GM12865 (cell line): Measurements from ENCODE around the gene DRD2.

ENCODE experiments used
- DNase-seq: peaks from one replicate; pipeline ENCODE4 v3.0.0; 2010; ENCODE audit warnings: low read depth
- H3K4me3 ChIP-seq: 2 replicates; pipeline ENCODE4 v1.5.1; 2011; ENCODE audit warnings: mild to moderate bottlenecking, low read depth, low read length, control low read depth
- TF ChIP-seq, protein P1 (sequence below): IDR thresholded peaks from 2 replicates; pipeline ENCODE4 v1.5.1; 2011; ENCODE audit warnings: low read length, control low read depth, low read depth, inconsistent platforms; ENCODE audit not compliant: insufficient read depth; ENCODE audit errors: missing control alignments

DRD2 gene

DNA sequence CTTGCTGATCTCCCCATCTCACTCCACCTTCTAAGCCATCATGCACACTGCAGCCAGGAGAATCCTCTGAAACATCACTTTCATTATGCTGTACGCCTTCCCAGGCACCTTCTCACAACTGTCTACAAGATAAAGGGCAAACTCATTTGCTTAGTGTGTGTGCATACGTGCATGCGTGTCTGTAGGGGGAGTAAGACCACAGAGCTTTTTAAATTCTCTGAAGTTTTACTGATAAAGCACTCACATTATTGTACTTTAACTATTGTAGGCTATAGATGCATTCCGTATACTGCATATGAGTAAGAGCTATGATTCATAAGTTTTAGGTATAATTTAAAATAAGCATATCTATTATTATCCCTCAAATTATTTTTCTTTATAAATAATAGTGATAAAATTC, 102.9 kb downstream of the DRD2 start:
- TF ChIP-seq, protein P1, sequence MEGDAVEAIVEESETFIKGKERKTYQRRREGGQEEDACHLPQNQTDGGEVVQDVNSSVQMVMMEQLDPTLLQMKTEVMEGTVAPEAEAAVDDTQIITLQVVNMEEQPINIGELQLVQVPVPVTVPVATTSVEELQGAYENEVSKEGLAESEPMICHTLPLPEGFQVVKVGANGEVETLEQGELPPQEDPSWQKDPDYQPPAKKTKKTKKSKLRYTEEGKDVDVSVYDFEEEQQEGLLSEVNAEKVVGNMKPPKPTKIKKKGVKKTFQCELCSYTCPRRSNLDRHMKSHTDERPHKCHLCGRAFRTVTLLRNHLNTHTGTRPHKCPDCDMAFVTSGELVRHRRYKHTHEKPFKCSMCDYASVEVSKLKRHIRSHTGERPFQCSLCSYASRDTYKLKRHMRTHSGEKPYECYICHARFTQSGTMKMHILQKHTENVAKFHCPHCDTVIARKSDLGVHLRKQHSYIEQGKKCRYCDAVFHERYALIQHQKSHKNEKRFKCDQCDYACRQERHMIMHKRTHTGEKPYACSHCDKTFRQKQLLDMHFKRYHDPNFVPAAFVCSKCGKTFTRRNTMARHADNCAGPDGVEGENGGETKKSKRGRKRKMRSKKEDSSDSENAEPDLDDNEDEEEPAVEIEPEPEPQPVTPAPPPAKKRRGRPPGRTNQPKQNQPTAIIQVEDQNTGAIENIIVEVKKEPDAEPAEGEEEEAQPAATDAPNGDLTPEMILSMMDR: no peak
- H3K4me3 ChIP-seq: no peak overlapping the region
- no peak for DNase-seq

DNA sequence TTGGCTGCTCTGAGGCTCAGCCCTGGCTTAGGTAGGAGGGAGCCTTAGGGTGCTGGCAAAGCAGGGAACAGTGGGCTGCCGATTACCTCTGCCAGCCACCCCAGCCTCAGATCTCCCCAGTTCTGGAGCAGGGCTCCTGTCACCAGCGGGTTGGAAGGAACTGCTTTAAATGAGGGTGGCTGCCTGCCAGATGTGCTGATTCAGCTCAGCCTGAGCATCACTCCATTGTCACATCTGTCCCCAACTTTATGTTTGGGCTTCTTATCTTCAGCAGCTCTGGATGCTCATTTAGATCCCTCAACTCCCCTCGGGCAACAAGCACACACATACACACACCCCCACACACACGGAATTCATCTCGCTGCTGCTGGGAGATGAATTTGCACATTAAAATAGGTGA, 104.6 kb downstream of the DRD2 start:
- TF ChIP-seq, protein P1: no peak
- H3K4me3 ChIP-seq: no peak overlapping the region
- no peak for DNase-seq

DNA sequence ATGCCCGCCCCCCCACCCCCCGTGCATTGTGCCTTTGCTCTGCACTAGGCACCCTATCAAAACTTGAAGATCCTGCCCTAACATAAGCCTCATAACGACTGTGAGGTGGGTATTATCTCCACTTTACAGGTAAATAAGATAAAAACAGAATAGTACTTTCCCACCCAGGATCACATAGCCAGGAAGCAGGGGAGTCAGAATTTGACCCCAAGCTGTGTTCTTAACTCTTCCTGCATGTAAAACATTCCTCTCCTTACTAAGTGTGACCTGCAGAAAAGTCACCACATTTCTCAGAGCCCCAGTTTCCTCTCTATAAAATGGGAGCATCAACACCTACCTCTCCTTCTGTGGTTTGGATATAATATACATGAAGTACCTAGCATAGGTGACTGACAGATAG, 105.8 kb downstream of the DRD2 start:
- TF ChIP-seq, protein P1: no peak
- DNase-seq: no peak
- H3K4me3 ChIP-seq: no peak overlapping the region

DNA sequence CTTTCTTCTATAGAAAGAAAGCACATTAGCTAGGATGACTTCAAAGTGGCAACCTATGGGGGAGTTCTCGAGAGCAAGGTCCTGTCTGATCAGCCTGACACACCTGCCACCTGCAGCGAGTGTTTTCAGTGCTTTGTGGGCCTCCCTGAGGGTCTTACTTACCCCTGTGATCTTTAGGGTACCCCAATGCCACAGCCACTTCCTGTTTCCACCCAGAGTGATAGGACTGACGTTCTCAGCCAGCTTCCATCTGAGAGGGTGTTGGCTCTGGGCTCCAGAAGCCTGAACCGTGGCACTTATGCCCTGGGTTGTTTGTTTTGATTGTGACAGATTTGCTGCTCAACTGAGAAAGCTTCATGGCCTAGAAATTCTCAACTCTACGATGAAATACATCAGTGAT, 109.3 kb downstream of the DRD2 start:
- TF ChIP-seq, protein P1: no peak
- no peak overlapping the region for H3K4me3 ChIP-seq

DNA sequence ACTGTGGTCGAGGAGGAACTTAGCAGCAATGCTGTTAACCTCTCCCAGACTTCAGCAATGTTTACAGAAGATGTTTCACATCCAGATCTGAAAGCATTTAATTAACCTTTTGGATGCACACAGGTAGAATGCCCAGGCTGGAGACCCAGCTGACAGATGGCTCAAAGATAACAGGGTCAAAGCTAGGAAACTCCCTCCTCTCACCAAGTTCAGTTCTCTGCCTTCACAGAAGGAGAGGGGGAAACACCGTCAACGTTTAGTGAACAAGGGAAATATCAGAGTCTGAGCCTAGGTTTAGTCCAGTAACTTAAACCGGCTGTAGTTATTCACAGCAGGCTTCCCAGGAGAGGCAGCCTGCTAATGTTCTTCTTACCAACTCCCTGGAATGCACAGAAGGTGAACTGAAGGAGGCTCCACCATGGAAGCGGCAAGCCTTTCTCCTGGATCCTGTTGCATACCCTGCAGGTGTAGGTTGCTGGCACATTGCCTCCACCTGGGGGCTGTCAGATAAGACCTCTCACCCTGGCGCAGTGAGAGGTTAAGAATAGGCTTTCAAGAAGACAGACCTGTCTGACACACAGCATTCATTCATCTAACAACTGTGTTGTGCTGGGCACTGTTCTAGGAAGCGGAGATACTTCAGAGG, 111.1 kb downstream of the DRD2 start:
- TF ChIP-seq, protein P1: no peak
- H3K4me3 ChIP-seq: no peak overlapping the region
- no peak for DNase-seq

More for the DNA sequence above, 109.3 kb downstream of the DRD2 start:
- DNase-seq: no peak

DNA sequence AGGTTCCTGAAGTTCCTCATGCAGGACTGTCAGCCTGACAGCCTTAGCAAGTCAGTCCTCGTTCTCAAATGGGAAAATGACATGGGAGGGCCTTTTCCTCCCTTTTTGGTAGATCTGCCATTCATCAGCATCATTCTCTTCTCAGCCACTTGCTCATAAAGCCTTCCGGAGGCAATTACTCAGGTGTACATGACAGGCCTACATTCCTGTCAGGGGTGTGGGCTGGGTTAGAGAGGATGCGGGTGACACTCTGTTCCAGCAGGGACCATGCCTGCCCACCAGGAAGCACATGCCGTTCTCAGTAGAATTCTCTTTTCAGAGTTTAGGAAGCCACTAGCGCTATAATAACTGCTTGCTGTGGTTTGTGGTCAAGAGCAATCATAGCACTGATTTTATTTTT, 111.8 kb downstream of the DRD2 start:
- TF ChIP-seq, protein P1: no peak
- no peak for DNase-seq
- no peak overlapping the region for H3K4me3 ChIP-seq
